SK-N-SH (cell line): ENCODE results near the gene IL10RA. TPM values are rescaled to one million over a fixed set of nuclear protein-coding genes. Genes with fewer than 3 reads are reported as not detected.

Experiments used
- CTCF ChIA-PET: fragments of 300-600, 350-600 bp; formaldehyde crosslinking; extraction: SDS; loops from one replicate; lab custom pipeline; 2021; lab: Yijun Ruan, JAX
- POLR2A ChIA-PET: fragments of 350-600 bp; sonication (Branson Sonifier 250); formaldehyde crosslinking; extraction: SDS; loops from one replicate; lab custom pipeline; 2020; ENCODE audit warnings: antibody characterized with exemption, inconsistent platforms; lab: Yijun Ruan, JAX
- DNase-seq: peaks from one replicate; pipeline ENCODE4 v3.0.0; 2012
- H2AFZ ChIP-seq: fragments of 200-600 bp; sonication (generic); 2 replicates; pipeline ENCODE4 v1.8.1; 2016; ENCODE audit warnings: antibody characterized with exemption, mild to moderate bottlenecking, low read depth
- H3F3A ChIP-seq: fragments of 200-600 bp; sonication (generic); replicated peaks from 2 replicates; pipeline ENCODE3; 2016; ENCODE audit warnings: antibody characterized with exemption, mild to moderate bottlenecking; ENCODE audit not compliant: insufficient read depth
- H3K27ac ChIP-seq, 2 experiments: fragments of 200-500 bp in 1 of 2; fragments of 200-600 bp in 1 of 2; sonication (Bioruptor generic) in 1 of 2; sonication (generic), shearing (Covaris generic) in 1 of 2; 2 replicates each; pipeline versions ENCODE4 v1.5.1 to v1.6.1; 2014 to 2016; ENCODE audit warnings: low read depth in 2 of 2, inconsistent platforms in 1 of 2, low read length in 1 of 2, mild to moderate bottlenecking in 1 of 2, mixed read lengths in 1 of 2
- H3K27me3 ChIP-seq: fragments of 200-600 bp; sonication (generic), shearing (Covaris generic); 2 replicates; pipeline ENCODE4 v1.6.1; 2016; ENCODE audit warnings: mixed run types; ENCODE audit not compliant: insufficient read depth
- H3K36me3 ChIP-seq, 2 experiments: fragments of 200-500 bp in 1 of 2; fragments of 200-600 bp in 1 of 2; sonication (Bioruptor generic) in 1 of 2; sonication (generic) in 1 of 2; replicated peaks in 1 of 2; 2 replicates each; pipeline versions ENCODE3 to v1.5.1; 2014 to 2016; ENCODE audit warnings: low read length in 1 of 2, mild to moderate bottlenecking in 1 of 2; ENCODE audit not compliant: insufficient read depth in 2 of 2, control insufficient read depth in 1 of 2
- H3K4me1 ChIP-seq, 2 experiments: fragments of 200-500 bp in 1 of 2; fragments of 200-600 bp in 1 of 2; sonication (Bioruptor generic) in 1 of 2; sonication (generic), shearing (Covaris generic) in 1 of 2; 2 replicates each; pipeline versions ENCODE4 v1.5.1 to v1.6.1; 2014 to 2016; ENCODE audit warnings: low read depth in 1 of 2, low read length in 1 of 2, mixed run types in 1 of 2; ENCODE audit not compliant: insufficient read depth in 2 of 2, control insufficient read depth in 1 of 2
- H3K4me2 ChIP-seq: fragments of 200-600 bp; sonication (generic), shearing (Covaris generic); 2 replicates; pipeline ENCODE4 v1.6.1; 2017; ENCODE audit warnings: mixed run types
- H3K4me3 ChIP-seq, 2 experiments: fragments of 200-500 bp in 1 of 2; fragments of 200-600 bp in 1 of 2; sonication (Bioruptor generic) in 1 of 2; sonication (generic), shearing (Covaris generic) in 1 of 2; 2 replicates each; pipeline versions ENCODE4 v1.5.1 to v1.8.1; 2014 to 2016; ENCODE audit warnings: low read depth in 2 of 2, inconsistent platforms in 1 of 2, low read length in 1 of 2, mild to moderate bottlenecking in 1 of 2, mixed read lengths in 1 of 2, moderate library complexity in 1 of 2
- H3K79me2 ChIP-seq: fragments of 200-600 bp; sonication (generic); 2 replicates; pipeline ENCODE4 v1.8.1; 2017; ENCODE audit warnings: mild to moderate bottlenecking; ENCODE audit not compliant: insufficient read depth
- H3K9ac ChIP-seq: fragments of 200-600 bp; sonication (generic); 2 replicates; pipeline ENCODE4 v1.6.1; 2017; ENCODE audit warnings: mixed run types
- H3K9me2 ChIP-seq: fragments of 200-600 bp; sonication (generic); 2 replicates; pipeline ENCODE4 v1.6.1; 2017; ENCODE audit warnings: mixed run types
- H3K9me3 ChIP-seq: fragments of 200-600 bp; sonication (generic); 2 replicates; pipeline ENCODE4 v1.6.1; 2017; ENCODE audit warnings: mixed run types, mild to moderate bottlenecking, moderate library complexity
- H4K20me1 ChIP-seq: fragments of 200-600 bp; sonication (generic); 2 replicates; pipeline ENCODE4 v1.6.1; 2017; ENCODE audit warnings: mild to moderate bottlenecking, mixed run types; ENCODE audit not compliant: insufficient read depth
- CTCF ChIP-seq: fragments of 200-600 bp; sonication (generic); IDR thresholded peaks from 2 replicates; pipeline ENCODE4 v1.6.1; 2017; ENCODE audit warnings: antibody characterized with exemption, mild to moderate bottlenecking, moderate library complexity
- EZH2phosphoT487 ChIP-seq: fragments of 200-600 bp; sonication (generic); IDR thresholded peaks from 2 replicates; pipeline ENCODE4 v1.6.1; 2017; ENCODE audit warnings: low read depth, mixed run types, mild to moderate bottlenecking, antibody characterized with exemption, moderate library complexity, borderline replicate concordance
- FOSL2 ChIP-seq: IDR thresholded peaks from 2 replicates; pipeline ENCODE4 v1.4.0; 2012; ENCODE audit warnings: low read depth, mild to moderate bottlenecking, moderate library complexity, borderline replicate concordance
- FOXM1 ChIP-seq: IDR thresholded peaks from 2 replicates; pipeline ENCODE4 v1.4.0; 2012; ENCODE audit warnings: low read depth, mild to moderate bottlenecking
- GABPA ChIP-seq: IDR thresholded peaks from 2 replicates; pipeline ENCODE4 v1.4.0; 2012; ENCODE audit warnings: low read depth, mild to moderate bottlenecking
- GATA2 ChIP-seq: sonication (generic); formaldehyde crosslinking; IDR thresholded peaks from 2 replicates; pipeline ENCODE4 v1.5.0; 2020; ENCODE audit warnings: mild to moderate bottlenecking, missing genetic modification reagents
- IRF3 ChIP-seq: fragments of 150-350 bp; IDR thresholded peaks from 2 replicates; pipeline ENCODE4 v1.6.1; 2016; ENCODE audit warnings: mild to moderate bottlenecking, low read depth, low read length
- MAX ChIP-seq: IDR thresholded peaks from 2 replicates; pipeline ENCODE4 v1.4.0; 2012; ENCODE audit warnings: low read depth
- PBX3 ChIP-seq: IDR thresholded peaks from 2 replicates; pipeline ENCODE4; 2012
- REST ChIP-seq: IDR thresholded peaks from 2 replicates; pipeline ENCODE4 v1.6.1; 2012; ENCODE audit warnings: mild to moderate bottlenecking, low read depth, low read length, moderate library complexity
- SIN3A ChIP-seq: IDR thresholded peaks from 2 replicates; pipeline ENCODE4 v1.6.1; 2012; ENCODE audit warnings: low read depth, mild to moderate bottlenecking, low read length, moderate library complexity, borderline replicate concordance
- SMC3 ChIP-seq: IDR thresholded peaks from 2 replicates; pipeline ENCODE4 v1.6.1; 2012; ENCODE audit warnings: low read depth, low read length, improper control_type of control experiment
- TAF1 ChIP-seq: IDR thresholded peaks from 2 replicates; pipeline ENCODE4 v1.6.1; 2012; ENCODE audit warnings: low read depth, mild to moderate bottlenecking, low read length, moderate library complexity, borderline replicate concordance
- TCF12 ChIP-seq: IDR thresholded peaks from 2 replicates; pipeline ENCODE4 v1.4.0; 2012
- TEAD4 ChIP-seq: IDR thresholded peaks from 2 replicates; pipeline ENCODE4 v1.4.0; 2012; ENCODE audit warnings: mild to moderate bottlenecking, borderline replicate concordance; ENCODE audit not compliant: insufficient read depth
- USF1 ChIP-seq: IDR thresholded peaks from 2 replicates; pipeline ENCODE4 v1.4.0; 2012; ENCODE audit warnings: low read depth, borderline replicate concordance
- USF2 ChIP-seq: fragments of 150-350 bp; IDR thresholded peaks from 2 replicates; pipeline ENCODE4 v1.6.1; 2017; ENCODE audit warnings: antibody characterized with exemption, low read length, low read depth, borderline replicate concordance
- YY1 ChIP-seq: IDR thresholded peaks from 2 replicates; pipeline ENCODE4 v1.4.0; 2012; ENCODE audit warnings: low read depth, mild to moderate bottlenecking
- WGBS: methylation state at CpG from one replicate; pipeline ENCODE4 v1.1.6; 2017; ENCODE audit warnings: low lambda C conversion rate; 5-methylcytosine and 5-hydroxymethylcytosine counted together
- polyA plus RNA-seq, 3 experiments: library from polyadenylated mRNA; depleted of rRNA; stranded (reverse); fragments of >200 nt; gene quantifications; 2 replicates each; pipeline ENCODE4 v1.2.3, GENCODE V29; 2012

Gene IL10RA
- polyA plus RNA-seq, 1 of the 3 experiments (the other 2 are of a cell fraction), result not detected

GRCh38 chr11:117980280-117980679 is 5.9 kb upstream of the IL10RA start (continued):
- TF ChIP-seq GABPA (no peak), IRF3 (no peak), PBX3 (no peak), SIN3A (no peak), USF1 (no peak), USF2 (no peak), MAX (no peak), TAF1 (no peak), FOSL2 (no peak), CTCF (no peak), FOXM1 (no peak), TEAD4 (no peak)

GRCh38 chr11:117980720-117981119 is 5.5 kb upstream of the IL10RA start:
- peaks cover 0 to 5% of the 10 kb centered on the region in 2 experiments; a peak in 1 of 4 replicates for H3K4me1 ChIP-seq
- 66% methylated on average over 3 of the region's 3 CpGs for WGBS
- ChIA-PET CTCF (interaction anchor here (2.4 to 3.0 kb wide), 2 partner anchors 34 to 73 kb away, joined by 8 to 11 read pairs; no protein-coding TSS in a partner anchor), POLR2A (no interaction called here)
- no peaks in the 10 kb centered on the region for H3K9me2 ChIP-seq
- no peaks in the 10 kb centered on the region for H3K79me2 ChIP-seq
- H3K36me3 ChIP-seq, result no peaks in the 10 kb centered on the region
- peaks cover 5% of the 10 kb centered on the region; the same call in 1 of the 2 replicates for H3K27me3 ChIP-seq
- H3F3A ChIP-seq, result no peaks in the 10 kb centered on the region
- no peak overlapping the region for H3K27ac ChIP-seq
- H3K4me2 ChIP-seq, result no peak overlapping the region
- H4K20me1 ChIP-seq, result no peaks in the 10 kb centered on the region
- no peak for DNase-seq
- no peak overlapping the region for H3K4me3 ChIP-seq
- H2AFZ ChIP-seq, result no peak overlapping the region
- no peaks in the 10 kb centered on the region for H3K9me3 ChIP-seq
- H3K9ac ChIP-seq, result no peak overlapping the region
- TF ChIP-seq TAF1 (no peak), IRF3 (no peak), SMC3 (no peak), EZH2phosphoT487 (no peak), GATA2 (CRISPR knock-in tag) (no peak), TEAD4 (no peak), YY1 (no peak), REST (no peak), GABPA (no peak), TCF12 (no peak)
